ENCODE measurements around the gene TSPAN19. TPM values are rescaled to one million over a fixed set of nuclear protein-coding genes. Genes with fewer than 3 reads are reported as not detected.

Gene TSPAN19
- total RNA-seq, 1 experiment from 2014 or later = not detected

DNA sequence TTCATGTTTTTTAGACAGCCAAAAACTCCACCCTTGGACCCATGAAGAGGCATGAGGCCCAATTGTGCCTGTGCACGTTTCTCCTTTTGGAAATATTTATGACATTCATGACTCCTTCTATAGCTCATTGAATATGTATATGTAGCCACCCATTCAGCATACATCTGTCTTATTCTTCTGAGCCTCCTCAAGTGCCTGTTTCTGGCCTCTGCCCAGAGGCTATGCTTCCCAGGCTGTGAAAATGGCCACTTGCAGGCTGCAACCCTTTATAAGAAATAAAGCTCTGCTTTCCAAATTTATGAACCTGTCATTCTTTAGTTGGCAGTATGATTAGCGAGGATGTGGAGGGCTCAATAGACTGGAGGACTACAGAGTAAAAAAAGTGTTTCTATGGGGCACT is 35.3 kb downstream of the TSPAN19 start:
- no peak for DNase-seq (ENCODE audit: low read depth)

DNA sequence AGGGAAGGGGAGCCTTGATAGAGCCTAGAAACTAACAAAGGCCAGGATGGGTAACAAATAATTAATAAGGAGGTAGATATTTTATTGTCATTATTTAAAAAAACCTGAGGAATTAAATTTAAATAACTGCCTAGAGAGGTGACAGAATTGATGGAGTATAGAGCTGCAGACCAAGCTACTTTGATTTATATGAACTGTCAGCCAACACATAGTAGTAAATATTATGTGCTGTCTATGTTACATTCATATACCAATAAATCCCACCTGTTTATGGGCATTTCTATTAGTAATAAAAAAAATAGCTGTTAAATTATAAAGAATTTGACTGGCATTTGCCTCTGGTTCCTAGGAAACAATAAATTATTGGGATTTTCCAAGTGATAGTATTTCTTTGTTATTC is 37.7 kb downstream of the TSPAN19 start:
- no peak for DNase-seq (ENCODE audit: low read depth)

DNA sequence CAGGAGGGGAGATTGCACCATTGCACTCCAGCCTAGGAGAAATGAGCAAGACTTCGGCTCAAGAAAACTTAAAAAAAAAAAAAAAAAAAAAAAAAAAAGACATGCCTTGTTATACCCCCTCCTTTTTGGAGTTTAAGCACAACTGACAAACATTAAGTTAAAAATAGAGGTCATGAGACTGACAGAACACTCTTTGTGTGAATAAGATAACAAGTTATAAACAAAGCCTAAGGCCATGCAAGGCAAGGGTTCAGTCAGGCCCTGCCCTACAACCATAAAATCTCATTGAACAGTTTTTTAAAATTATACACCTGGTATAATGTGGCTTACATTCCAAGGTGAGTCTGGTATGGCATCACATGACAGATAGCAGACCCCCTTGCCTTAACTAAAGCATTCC is 39.3 kb downstream of the TSPAN19 start:
- no peak for DNase-seq (ENCODE audit: low read depth)

DNA sequence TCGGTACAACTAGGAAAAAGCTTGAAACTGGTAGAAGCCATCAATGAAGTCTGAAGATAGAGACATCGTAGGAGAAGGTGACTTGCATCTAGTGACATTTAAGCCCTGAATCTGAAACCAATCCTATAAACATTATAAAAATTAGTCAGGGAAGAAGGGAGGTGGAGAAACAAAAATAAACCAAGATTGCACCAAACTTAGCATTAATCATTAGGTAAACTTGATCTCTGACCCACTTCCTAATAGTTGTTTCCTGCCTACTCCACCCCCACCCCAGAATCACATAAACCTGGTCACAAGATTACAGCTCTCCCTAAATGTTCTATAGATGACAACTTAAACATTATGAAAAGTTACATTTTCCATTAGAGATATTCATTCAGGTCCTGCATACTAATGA is 40.4 kb downstream of the TSPAN19 start:
- DNase-seq (ENCODE audit: low read depth) = no peak

DNA sequence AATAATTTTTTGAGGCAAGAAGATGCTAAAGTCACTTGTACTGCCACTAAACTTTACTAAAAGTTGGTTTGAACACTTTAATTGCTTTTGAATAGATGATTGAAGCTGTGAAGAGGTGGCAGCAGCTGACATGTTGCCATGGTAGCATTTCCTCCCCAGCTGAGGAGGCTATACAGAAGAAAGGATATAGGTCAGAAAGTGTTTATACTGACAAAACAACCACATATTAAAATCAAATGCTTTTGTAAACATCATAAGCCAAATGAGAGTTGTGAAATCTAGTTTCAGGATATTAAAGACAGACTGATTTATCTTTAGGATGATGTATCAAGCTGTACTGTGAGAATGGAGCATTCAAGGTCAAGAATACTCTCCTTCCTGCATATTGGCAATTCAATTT is 41.7 kb downstream of the TSPAN19 start:
- DNase-seq (ENCODE audit: low read depth) = no peak

DNA sequence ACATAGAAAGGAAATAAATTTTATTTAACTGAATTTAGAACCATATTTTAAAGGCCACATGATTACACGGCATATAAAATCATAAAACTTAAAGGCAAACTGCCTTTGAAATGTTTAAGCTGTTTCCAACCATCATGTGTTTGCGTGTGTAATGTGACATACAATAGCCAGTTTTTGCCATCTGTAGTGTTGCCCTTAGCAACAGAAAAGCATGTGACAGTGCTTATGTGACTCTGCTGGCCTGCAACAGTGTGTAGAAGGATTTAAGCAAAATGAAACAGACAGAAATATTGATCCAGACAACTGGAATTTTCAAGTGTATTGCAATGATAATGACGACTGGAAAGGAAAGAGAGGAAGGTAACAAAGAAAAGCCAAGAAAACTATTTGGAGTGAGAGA is 49.5 kb downstream of the TSPAN19 start:
- no peak for DNase-seq (ENCODE audit: low read depth)

DNA sequence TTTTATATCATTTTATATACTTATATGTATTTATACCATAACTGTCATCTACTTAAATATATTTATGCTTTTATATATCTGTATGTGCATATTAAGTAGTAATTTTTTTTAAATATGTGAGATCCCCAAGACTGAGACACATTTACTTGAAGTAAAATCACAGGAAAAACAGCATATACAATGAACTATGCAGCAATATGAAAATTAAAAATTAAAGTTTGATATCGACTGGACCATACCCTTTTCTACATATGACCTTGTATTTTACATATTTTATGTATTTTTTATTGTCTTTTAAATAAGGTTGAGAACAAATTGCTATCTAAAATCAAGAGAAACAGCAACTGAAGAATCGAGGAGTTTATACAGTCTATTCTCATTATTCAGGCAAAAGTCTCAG is 50.0 kb downstream of the TSPAN19 start:
- no peak for DNase-seq (ENCODE audit: low read depth)

DNA sequence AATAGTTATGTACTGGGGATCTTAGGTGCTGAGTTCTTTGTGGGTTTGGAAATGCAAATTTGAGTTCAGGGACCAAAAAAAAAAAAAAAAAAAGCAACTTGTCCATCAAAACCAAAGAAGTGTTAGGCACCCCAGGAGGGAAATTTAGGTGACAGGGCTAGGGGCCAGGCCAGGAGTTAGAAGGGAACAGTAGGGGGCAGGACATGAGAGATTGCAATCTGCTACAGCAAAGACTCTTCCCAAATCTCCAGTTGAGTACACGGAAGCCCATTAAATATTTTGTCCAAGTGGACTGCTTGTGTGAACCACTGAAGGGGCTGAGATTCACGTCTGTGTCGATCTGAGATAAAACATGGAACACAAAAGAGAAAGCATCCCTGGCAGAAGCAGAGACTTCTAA is 52.8 kb downstream of the TSPAN19 start:
- no peak for DNase-seq (ENCODE audit: low read depth)

DNA sequence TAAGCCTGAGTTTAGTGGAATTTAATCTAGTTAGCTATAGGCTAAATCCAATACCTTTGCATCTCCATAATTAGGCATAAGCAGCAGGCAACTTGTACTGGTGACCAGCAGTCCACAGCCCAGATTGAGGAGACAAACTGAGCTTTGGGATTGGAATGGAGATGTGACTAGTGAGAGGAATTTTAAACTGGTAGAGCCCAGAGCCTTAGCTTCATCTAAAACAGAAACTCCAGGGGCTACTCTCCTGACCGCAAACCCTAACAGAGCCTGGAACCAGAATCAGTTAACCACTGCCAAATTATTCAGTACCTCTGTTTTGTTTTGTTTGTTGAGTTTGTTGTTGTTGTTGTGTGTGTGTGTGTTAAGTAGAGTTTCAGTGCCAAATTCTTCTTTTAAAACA is 53.2 kb downstream of the TSPAN19 start:
- no peak for DNase-seq (ENCODE audit: low read depth)

DNA sequence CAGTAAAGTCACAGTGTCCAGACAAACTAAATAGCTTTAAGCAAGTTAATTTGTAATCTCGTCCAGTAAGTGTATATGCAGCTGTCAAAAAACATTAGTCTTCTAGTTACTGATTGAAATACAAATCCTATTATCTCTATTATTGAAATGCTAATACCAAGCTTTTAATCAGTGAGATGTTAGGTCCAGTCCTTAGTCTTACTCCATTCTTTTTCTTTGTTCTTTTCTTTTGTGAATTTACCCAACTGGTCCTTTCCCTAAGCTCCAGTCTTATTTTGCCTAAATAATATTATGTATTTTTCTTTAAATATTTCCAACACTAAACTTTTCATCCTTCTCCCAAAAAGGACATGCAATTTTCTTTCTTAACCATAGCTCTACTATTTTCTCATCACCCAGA is 57.2 kb downstream of the TSPAN19 start:
- DNase-seq (ENCODE audit: low read depth) = no peak

DNA sequence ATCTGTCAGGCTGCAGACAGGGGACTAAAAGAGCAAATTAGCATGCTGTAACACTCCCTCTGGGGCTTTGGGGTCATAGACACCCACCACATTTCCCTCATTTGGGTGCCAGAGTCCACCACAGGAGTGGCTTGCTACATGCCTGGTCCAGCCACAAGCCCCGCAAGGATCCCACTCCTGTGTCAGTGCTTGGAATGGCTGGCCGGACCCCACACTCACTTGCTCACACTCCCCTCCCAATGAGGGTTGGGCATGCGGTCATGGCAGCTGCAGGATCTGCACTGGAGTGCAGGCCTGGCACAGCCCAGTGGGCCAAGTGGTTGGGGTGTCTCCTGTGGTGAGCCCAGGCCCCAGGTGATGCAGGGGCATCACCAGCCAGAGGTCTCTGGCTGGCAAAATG is 59.9 kb downstream of the TSPAN19 start:
- no peak for DNase-seq (ENCODE audit: low read depth)

DNA sequence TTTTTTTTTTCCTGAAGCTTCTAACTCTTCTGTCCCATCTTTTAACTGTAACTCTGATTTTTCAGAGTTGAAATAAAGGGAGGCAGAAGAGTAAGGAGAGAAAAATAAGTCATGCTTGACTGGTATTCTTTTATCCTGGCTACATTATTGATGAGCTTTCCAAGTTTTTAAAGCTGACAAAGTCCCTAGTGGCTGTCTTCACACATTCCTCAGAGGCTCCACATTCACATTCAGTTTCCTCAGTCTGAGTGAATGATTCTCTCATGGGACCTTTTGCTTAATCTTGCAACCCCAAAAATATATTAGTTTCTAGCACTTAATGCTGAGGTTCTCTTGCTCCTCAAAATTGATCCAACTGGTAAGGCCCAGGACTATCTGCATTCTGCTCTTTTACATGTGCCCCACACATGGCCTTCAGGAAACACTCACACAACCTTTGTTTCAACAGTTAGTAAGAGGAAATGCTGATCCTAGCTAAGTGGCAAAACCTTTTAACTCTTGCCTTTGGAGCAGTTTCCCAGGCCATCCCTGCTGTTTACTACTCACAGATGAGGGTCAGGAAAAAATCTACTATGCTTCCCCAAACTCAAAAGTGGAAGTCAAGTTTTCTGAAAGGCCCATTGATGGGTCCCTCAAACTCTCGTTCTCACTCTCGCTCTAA is 61.8 kb downstream of the TSPAN19 start:
- DNase-seq (ENCODE audit: low read depth) = no peak

DNA sequence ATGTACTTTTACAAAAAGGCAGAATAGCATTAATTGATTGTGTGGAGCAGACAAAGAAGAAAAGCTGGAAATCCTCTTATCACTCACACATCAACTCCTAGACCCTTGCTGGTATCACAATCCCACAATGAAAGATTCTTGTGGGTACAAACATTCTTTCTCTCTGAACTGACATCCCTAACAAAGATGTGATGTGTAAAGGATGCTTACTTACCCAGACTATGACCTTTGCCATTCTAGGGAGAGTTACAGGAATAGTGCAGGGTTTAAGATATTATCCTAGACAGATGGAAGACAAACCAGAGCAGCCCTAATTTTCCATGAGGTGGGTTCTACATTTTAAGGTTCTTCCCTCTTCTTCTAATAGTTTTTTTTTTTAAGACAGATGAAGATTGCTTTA is 63.1 kb downstream of the TSPAN19 start:
- DNase-seq (ENCODE audit: low read depth) = no peak

DNA sequence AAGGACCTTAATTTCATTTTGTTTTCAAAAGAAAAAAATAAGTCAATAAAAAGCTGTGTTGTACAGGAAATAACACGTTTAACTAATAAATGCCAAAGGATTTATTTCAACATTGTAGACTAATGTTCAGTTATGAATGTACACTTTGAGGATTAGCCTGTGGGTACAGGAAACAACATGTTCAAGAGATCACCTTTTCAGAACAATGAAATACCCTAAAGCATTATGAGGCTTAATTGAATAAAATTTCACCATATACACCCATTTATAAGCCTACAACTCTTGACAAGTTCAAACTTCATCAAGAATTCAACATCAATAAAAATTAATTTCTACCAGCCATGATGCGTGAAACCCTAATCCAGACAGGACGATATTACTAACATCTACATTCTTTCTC is 66.9 kb downstream of the TSPAN19 start:
- DNase-seq (ENCODE audit: low read depth) = no peak

Other genes starting within 250 kb of the TSPAN19 start
- gene SLC6A15, start 123.5 kb downstream of the TSPAN19 start, total RNA-seq (2014; rRNA removed; shearing (Covaris generic)) = 0.27 TPM in 1 of 2 replicates, not detected in the other
- not detected in 2 replicates for gene LRRIQ1, start 74 bp upstream of the TSPAN19 start, total RNA-seq (2014; rRNA removed; shearing (Covaris generic))
- gene ALX1, start 243.9 kb upstream of the TSPAN19 start, total RNA-seq (2014; rRNA removed; shearing (Covaris generic)) = 0.27 TPM in 1 of 2 replicates, not detected in the other

Data from M059J (cell line).